ENCODE results near the gene POLR2A.

Gene POLR2A

DNA sequence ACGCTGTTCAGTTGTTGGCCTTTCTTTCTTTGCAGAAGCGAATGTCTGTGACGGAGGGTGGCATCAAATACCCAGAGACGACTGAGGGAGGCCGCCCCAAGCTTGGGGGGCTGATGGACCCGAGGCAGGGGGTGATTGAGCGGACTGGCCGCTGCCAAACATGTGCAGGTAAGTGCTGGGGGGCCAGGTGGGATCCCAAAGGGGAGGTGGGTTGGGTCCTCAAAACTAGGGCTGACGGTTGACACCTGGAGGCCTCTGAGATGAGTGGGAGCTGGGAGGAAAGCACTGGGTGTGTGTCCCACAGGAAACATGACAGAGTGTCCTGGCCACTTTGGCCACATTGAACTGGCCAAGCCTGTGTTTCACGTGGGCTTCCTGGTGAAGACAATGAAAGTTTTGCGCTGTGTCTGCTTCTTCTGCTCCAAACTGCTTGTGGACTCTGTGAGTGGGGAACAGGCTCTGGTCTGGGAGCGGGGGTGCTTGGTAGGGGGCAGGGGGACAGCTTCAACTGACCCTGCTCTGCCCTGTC lies 11.8 kb downstream of the POLR2A start:
- H3K27ac ChIP-seq (ENCODE audit: low read length): no peak overlapping the region
- no peak overlapping the region for H3K4me3 ChIP-seq (ENCODE audit: low read depth in 1 of 2, low read length in 2 of 2)
- 0 out of 2 replicates have a peak, but pooled peaks cover 5% of the 10 kb centered on the region for H3K4me1 ChIP-seq (ENCODE audit: insufficient read depth, low read length)
- no peaks in the 10 kb centered on the region for H3K27me3 ChIP-seq (ENCODE audit: insufficient read depth, low read length, poor library complexity)
- no peaks in the 10 kb centered on the region for H3K9me3 ChIP-seq (ENCODE audit: insufficient read depth, low read length, severe bottlenecking)
- H3K36me3 ChIP-seq (ENCODE audit: insufficient read depth, low read length): peaks cover 72% of the 10 kb centered on the region
- H3K79me2 ChIP-seq (ENCODE audit: insufficient read depth, low read length): peaks cover 62% of the 10 kb centered on the region
- no peak overlapping the region for H3K9ac ChIP-seq (ENCODE audit: low read depth, low read length)
- H2AFZ ChIP-seq (ENCODE audit: low read depth, low read length): no peak overlapping the region
- ATAC-seq (ENCODE audit: insufficient read depth, low read depth) (no peak), DNase-seq (no peak)
- H3K4me2 ChIP-seq (ENCODE audit: insufficient read depth, low read length): no peak overlapping the region
- TF ChIP-seq, protein P1, sequence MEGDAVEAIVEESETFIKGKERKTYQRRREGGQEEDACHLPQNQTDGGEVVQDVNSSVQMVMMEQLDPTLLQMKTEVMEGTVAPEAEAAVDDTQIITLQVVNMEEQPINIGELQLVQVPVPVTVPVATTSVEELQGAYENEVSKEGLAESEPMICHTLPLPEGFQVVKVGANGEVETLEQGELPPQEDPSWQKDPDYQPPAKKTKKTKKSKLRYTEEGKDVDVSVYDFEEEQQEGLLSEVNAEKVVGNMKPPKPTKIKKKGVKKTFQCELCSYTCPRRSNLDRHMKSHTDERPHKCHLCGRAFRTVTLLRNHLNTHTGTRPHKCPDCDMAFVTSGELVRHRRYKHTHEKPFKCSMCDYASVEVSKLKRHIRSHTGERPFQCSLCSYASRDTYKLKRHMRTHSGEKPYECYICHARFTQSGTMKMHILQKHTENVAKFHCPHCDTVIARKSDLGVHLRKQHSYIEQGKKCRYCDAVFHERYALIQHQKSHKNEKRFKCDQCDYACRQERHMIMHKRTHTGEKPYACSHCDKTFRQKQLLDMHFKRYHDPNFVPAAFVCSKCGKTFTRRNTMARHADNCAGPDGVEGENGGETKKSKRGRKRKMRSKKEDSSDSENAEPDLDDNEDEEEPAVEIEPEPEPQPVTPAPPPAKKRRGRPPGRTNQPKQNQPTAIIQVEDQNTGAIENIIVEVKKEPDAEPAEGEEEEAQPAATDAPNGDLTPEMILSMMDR (IDR thresholded peaks at IDR 0.05; ENCODE audit: borderline replicate concordance, extremely low read depth, low read length, poor library complexity, severe bottlenecking): no peak
- no peak for TF ChIP-seq EZH2 (IDR thresholded peaks at IDR 0.05; ENCODE audit: borderline replicate concordance, low read depth, low read length, severe bottlenecking)
- H4K20me1 ChIP-seq (ENCODE audit: insufficient read depth, low read length): peaks cover 66% of the 10 kb centered on the region

DNA sequence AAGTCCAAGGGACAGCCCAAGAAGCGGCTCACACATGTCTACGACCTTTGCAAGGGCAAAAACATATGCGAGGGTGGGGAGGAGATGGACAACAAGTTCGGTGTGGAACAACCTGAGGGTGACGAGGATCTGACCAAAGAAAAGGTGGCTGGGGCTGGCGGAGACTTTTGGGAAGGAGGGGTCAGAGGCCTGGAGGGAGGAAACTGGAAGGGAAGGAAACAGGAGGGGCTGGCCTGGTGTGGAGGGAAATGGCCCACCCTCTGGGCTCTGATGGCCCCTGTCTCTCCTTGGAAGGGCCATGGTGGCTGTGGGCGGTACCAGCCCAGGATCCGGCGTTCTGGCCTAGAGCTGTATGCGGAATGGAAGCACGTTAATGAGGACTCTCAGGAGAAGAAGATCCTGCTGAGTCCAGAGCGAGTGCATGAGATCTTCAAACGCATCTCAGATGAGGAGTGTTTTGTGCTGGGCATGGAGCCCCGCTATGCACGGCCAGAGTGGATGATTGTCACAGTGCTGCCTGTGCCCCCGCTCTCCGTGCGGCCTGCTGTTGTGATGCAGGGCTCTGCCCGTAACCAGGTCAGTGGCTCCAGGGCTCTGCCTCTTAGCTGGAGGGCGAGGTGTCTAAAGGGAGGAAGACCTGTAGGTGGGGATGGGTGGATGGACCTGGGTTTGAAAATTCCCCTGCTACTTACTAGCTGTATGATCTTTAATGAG lies 12.5 kb downstream of the POLR2A start:
- TF ChIP-seq, protein P1 (IDR thresholded peaks at IDR 0.05; ENCODE audit: borderline replicate concordance, extremely low read depth, low read length, poor library complexity, severe bottlenecking): no peak
- TF ChIP-seq EZH2 (IDR thresholded peaks at IDR 0.05; ENCODE audit: borderline replicate concordance, low read depth, low read length, severe bottlenecking): no peak
- DNase-seq: no peak
- peaks cover 76% of the 10 kb centered on the region for H3K36me3 ChIP-seq (ENCODE audit: insufficient read depth, low read length)

DNA sequence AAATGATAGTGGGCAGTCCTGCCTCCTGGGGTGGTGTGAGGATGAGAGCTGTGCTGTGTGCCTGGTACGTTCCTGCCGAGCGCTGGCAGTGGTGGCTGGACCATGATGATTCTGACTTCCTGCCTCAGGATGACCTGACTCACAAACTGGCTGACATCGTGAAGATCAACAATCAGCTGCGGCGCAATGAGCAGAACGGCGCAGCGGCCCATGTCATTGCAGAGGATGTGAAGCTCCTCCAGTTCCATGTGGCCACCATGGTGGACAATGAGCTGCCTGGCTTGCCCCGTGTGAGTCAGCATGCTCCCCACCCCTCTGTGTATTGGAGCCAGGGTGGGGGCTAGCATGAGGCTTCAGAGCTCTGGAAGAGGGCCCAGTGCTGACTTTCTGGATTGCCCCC lies 13.1 kb downstream of the POLR2A start:
- Histone ChIP-seq H3K36me3 (ENCODE audit: insufficient read depth, low read length) (peaks cover 81% of the 10 kb centered on the region), H3K9ac (ENCODE audit: low read depth, low read length) (no peak overlapping the region), H3K4me3 (ENCODE audit: low read depth in 1 of 2, low read length in 2 of 2) (no peak overlapping the region), H3K79me2 (ENCODE audit: insufficient read depth, low read length) (peaks cover 50% of the 10 kb centered on the region), H4K20me1 (ENCODE audit: insufficient read depth, low read length) (peaks cover 55% of the 10 kb centered on the region), H3K4me1 (ENCODE audit: insufficient read depth, low read length) (0 out of 2 replicates have a peak, but pooled peaks cover 5% of the 10 kb centered on the region), H3K9me3 (ENCODE audit: insufficient read depth, low read length, severe bottlenecking) (no peaks in the 10 kb centered on the region), H3K4me2 (ENCODE audit: insufficient read depth, low read length) (no peak overlapping the region), H3K27me3 (ENCODE audit: insufficient read depth, low read length, poor library complexity) (no peaks in the 10 kb centered on the region), H2AFZ (ENCODE audit: low read depth, low read length) (no peak overlapping the region), H3K27ac (ENCODE audit: low read length) (no peak overlapping the region)
- ATAC-seq (ENCODE audit: insufficient read depth, low read depth) (no peak), DNase-seq (no peak)
- TF ChIP-seq, protein P1 (IDR thresholded peaks at IDR 0.05; ENCODE audit: borderline replicate concordance, extremely low read depth, low read length, poor library complexity, severe bottlenecking): no peak
- no peak for TF ChIP-seq EZH2 (IDR thresholded peaks at IDR 0.05; ENCODE audit: borderline replicate concordance, low read depth, low read length, severe bottlenecking)

More for the DNA sequence above, 12.5 kb downstream of the POLR2A start:
- no peak for ATAC-seq (ENCODE audit: insufficient read depth, low read depth)
- 0 out of 2 replicates have a peak, but pooled peaks cover 5% of the 10 kb centered on the region for H3K4me1 ChIP-seq (ENCODE audit: insufficient read depth, low read length)
- H2AFZ ChIP-seq (ENCODE audit: low read depth, low read length): no peak overlapping the region
- H3K4me2 ChIP-seq (ENCODE audit: insufficient read depth, low read length): no peak overlapping the region
- peaks cover 59% of the 10 kb centered on the region for H4K20me1 ChIP-seq (ENCODE audit: insufficient read depth, low read length)
- H3K9ac ChIP-seq (ENCODE audit: low read depth, low read length): no peak overlapping the region
- peaks cover 56% of the 10 kb centered on the region for H3K79me2 ChIP-seq (ENCODE audit: insufficient read depth, low read length)
- H3K4me3 ChIP-seq (ENCODE audit: low read depth in 1 of 2, low read length in 2 of 2): no peak overlapping the region
- H3K9me3 ChIP-seq (ENCODE audit: insufficient read depth, low read length, severe bottlenecking): no peaks in the 10 kb centered on the region
- no peaks in the 10 kb centered on the region for H3K27me3 ChIP-seq (ENCODE audit: insufficient read depth, low read length, poor library complexity)
- no peak overlapping the region for H3K27ac ChIP-seq (ENCODE audit: low read length)
